H1 (cell line): ENCODE data around the gene CEP152. TPM values are rescaled to one million over a fixed set of nuclear protein-coding genes. Genes with fewer than 3 reads are reported as not detected.

Experiments
- CTCF ChIA-PET: fragments of 300-600 bp; sonication (Branson Sonifier 250); formaldehyde crosslinking; loops from one replicate; lab custom pipeline; 2021; ENCODE audit not compliant: partially characterized antibody; lab: Charles Lee
- POLR2A ChIA-PET: fragments of 300-600 bp; sonication (Branson Sonifier 250); formaldehyde crosslinking; loops from one replicate; lab custom pipeline; 2021; ENCODE audit warnings: inconsistent platforms; ENCODE audit not compliant: partially characterized antibody; lab: Charles Lee
- DNase-seq, 2 experiments: peaks; one replicate each; pipeline versions ENCODE4 v3.0.0 to v3.0.0-alpha.2; 2010 to 2022; ENCODE audit warnings: low spot score in 2 of 2, low read depth in 1 of 2, mixed read lengths in 1 of 2
- FAIRE-seq: peaks from 2 replicates; lab custom pipeline; 2011; peaks lifted over from hg19 to GRCh38; lab: Jason Lieb, UNC
- H2AFZ ChIP-seq: 2 replicates; pipeline ENCODE4 v1.8.1; 2012; ENCODE audit warnings: low read length, inconsistent platforms
- H2AK5ac ChIP-seq: 2 replicates; pipeline ENCODE4 v1.6.1; 2013; ENCODE audit warnings: low read depth, low read length
- H2BK120ac ChIP-seq: replicated peaks from 2 replicates; pipeline ENCODE3; 2013; ENCODE audit warnings: low read depth, low read length, inconsistent platforms
- H2BK12ac ChIP-seq: 2 replicates; pipeline ENCODE4 v1.6.1; 2013; ENCODE audit warnings: low read depth, low read length
- H2BK15ac ChIP-seq: 2 replicates; pipeline ENCODE4 v1.6.1; 2013; ENCODE audit warnings: low read length
- H2BK20ac ChIP-seq: 2 replicates; pipeline ENCODE4 v1.6.1; 2013; ENCODE audit warnings: low read length
- H2BK5ac ChIP-seq: 2 replicates; pipeline ENCODE4 v1.6.1; 2013; ENCODE audit warnings: low read depth, low read length
- H3K14ac ChIP-seq: 2 replicates; pipeline ENCODE4 v1.6.1; 2013; ENCODE audit warnings: inconsistent platforms; ENCODE audit not compliant: insufficient read length
- H3K18ac ChIP-seq: 2 replicates; pipeline ENCODE4 v1.6.1; 2013; ENCODE audit warnings: low read length; ENCODE audit errors: extremely low read depth
- H3K23ac ChIP-seq: 2 replicates; pipeline ENCODE4 v1.6.1; 2013; ENCODE audit warnings: inconsistent platforms; ENCODE audit not compliant: insufficient read length
- H3K23me2 ChIP-seq: 2 replicates; pipeline ENCODE4 v1.6.1; 2013; ENCODE audit warnings: low read depth, low read length
- H3K27ac ChIP-seq: 2 replicates; pipeline ENCODE4 v1.6.1; 2011; ENCODE audit warnings: low read depth, low read length, inconsistent platforms
- H3K27me3 ChIP-seq, 4 experiments: replicated peaks in 1 of 4; 1 replicate in 1 of 4; 2 replicates in 3 of 4; pipeline versions ENCODE4 v1.6.1 to v1.8.1; 2011 to 2013; ENCODE audit warnings: low read length in 3 of 4, mild to moderate bottlenecking in 3 of 4, inconsistent platforms in 2 of 4, mixed read lengths in 2 of 4, moderate library complexity in 1 of 4; ENCODE audit not compliant: control insufficient read depth in 3 of 4, insufficient read depth in 3 of 4; ENCODE audit errors: extremely low read depth in 1 of 4
- H3K36me3 ChIP-seq, 4 experiments: 2 replicates each; pipeline versions ENCODE4 v1.6.1 to v1.8.1; 2011 to 2013; ENCODE audit warnings: mild to moderate bottlenecking in 4 of 4, low read length in 3 of 4, moderate library complexity in 2 of 4, control low read depth in 1 of 4, inconsistent platforms in 1 of 4; ENCODE audit not compliant: insufficient read depth in 4 of 4, control insufficient read depth in 2 of 4
- H3K4ac ChIP-seq: replicated peaks from 2 replicates; pipeline ENCODE3; 2013; ENCODE audit warnings: low read length, low read depth, mixed read lengths, inconsistent platforms; ENCODE audit not compliant: insufficient read length
- H3K4me1 ChIP-seq, 4 experiments: replicated peaks in 1 of 4; 1 replicate in 1 of 4; 2 replicates in 3 of 4; pipeline versions ENCODE4 v1.6.1 to v1.8.1; 2011 to 2013; ENCODE audit warnings: low read length in 3 of 4, inconsistent platforms in 2 of 4, mixed read lengths in 1 of 4; ENCODE audit not compliant: insufficient read depth in 4 of 4, control insufficient read depth in 3 of 4
- H3K4me2 ChIP-seq, 2 experiments: 2 replicates each; pipeline versions ENCODE4 v1.6.1 to v1.8.1; 2011 to 2013; ENCODE audit warnings: low read depth in 2 of 2, low read length in 2 of 2, control low read depth in 1 of 2, inconsistent platforms in 1 of 2, mild to moderate bottlenecking in 1 of 2; ENCODE audit not compliant: insufficient read depth in 1 of 2
- H3K4me3 ChIP-seq, 4 experiments: fragments of 200-600, 300-600 bp in 1 of 4; sonication (generic), shearing (Covaris generic), sonication (Bioruptor Twin) in 1 of 4; 2 replicates each; pipeline versions ENCODE4 v1.5.1 to v1.8.1; 2011 to 2016; ENCODE audit warnings: low read length in 4 of 4, low read depth in 3 of 4, control low read depth in 2 of 4, inconsistent platforms in 2 of 4, mild to moderate bottlenecking in 2 of 4, mixed read lengths in 1 of 4, moderate library complexity in 1 of 4; ENCODE audit not compliant: insufficient read depth in 2 of 4; ENCODE audit errors: extremely low read depth in 1 of 4
- H3K56ac ChIP-seq: replicated peaks from 2 replicates; pipeline ENCODE3; 2013; ENCODE audit warnings: low read depth, mild to moderate bottlenecking, mixed read lengths, low read length, inconsistent platforms; ENCODE audit not compliant: insufficient read length
- H3K79me1 ChIP-seq: 2 replicates; pipeline ENCODE4 v1.6.1; 2013; ENCODE audit warnings: low read depth, low read length, control low read depth
- H3K79me2 ChIP-seq, 2 experiments: 2 replicates each; pipeline versions ENCODE4 v1.6.1 to v1.8.1; 2012 to 2013; ENCODE audit warnings: low read length in 2 of 2, mild to moderate bottlenecking in 2 of 2, inconsistent platforms in 1 of 2; ENCODE audit not compliant: insufficient read depth in 2 of 2, control insufficient read depth in 1 of 2
- H3K9ac ChIP-seq, 4 experiments: replicated peaks in 1 of 4; 1 replicate in 1 of 4; 2 replicates in 3 of 4; pipeline versions ENCODE4 v1.6.1 to v1.8.1; 2011 to 2013; ENCODE audit warnings: low read depth in 3 of 4, low read length in 3 of 4, control low read depth in 2 of 4, mild to moderate bottlenecking in 2 of 4, moderate library complexity in 2 of 4, inconsistent platforms in 1 of 4; ENCODE audit errors: extremely low read depth in 1 of 4
- H3K9me3 ChIP-seq, 2 experiments: 2 replicates each; pipeline versions ENCODE4 v1.6.1 to v1.8.1; 2012 to 2013; ENCODE audit warnings: mild to moderate bottlenecking in 2 of 2, moderate library complexity in 2 of 2, control low read depth in 1 of 2, inconsistent platforms in 1 of 2, low read depth in 1 of 2, low read length in 1 of 2, mixed read lengths in 1 of 2; ENCODE audit not compliant: insufficient read depth in 2 of 2
- H4K20me1 ChIP-seq, 2 experiments: replicated peaks in 1 of 2; 2 replicates each; pipeline versions ENCODE3 to v1.8.1; 2011 to 2013; ENCODE audit warnings: inconsistent platforms in 2 of 2, low read length in 2 of 2, mild to moderate bottlenecking in 1 of 2; ENCODE audit not compliant: insufficient read depth in 2 of 2, control insufficient read depth in 1 of 2
- H4K5ac ChIP-seq: 2 replicates; pipeline ENCODE4 v1.6.1; 2013; ENCODE audit warnings: low read length, low read depth, mixed read lengths, inconsistent platforms; ENCODE audit not compliant: insufficient read length
- H4K8ac ChIP-seq: 2 replicates; pipeline ENCODE4 v1.8.0; 2013; ENCODE audit warnings: mild to moderate bottlenecking, moderate library complexity, low read length, inconsistent platforms; ENCODE audit not compliant: insufficient read depth; ENCODE audit errors: extremely low read depth
- H4K91ac ChIP-seq: replicated peaks from 2 replicates; pipeline ENCODE3; 2013; ENCODE audit warnings: low read length, mixed read lengths, inconsistent platforms; ENCODE audit not compliant: insufficient read length
- CTBP2 ChIP-seq: IDR thresholded peaks from 2 replicates; pipeline ENCODE4 v1.7.0; 2011; ENCODE audit warnings: borderline replicate concordance, mild to moderate bottlenecking, moderate library complexity, mixed read lengths, low read length; ENCODE audit not compliant: insufficient read depth, insufficient read length
- NRF1 ChIP-seq: IDR thresholded peaks from 2 replicates; pipeline ENCODE4 v1.6.1; 2011; ENCODE audit warnings: mild to moderate bottlenecking, low read depth, low read length, improper control_type of control experiment
- PHF8 ChIP-seq: fragments of 200-600 bp; sonication (generic); conservative IDR thresholded peaks from 2 replicates; pipeline ENCODE4 v1.7.1; 2012; ENCODE audit warnings: low read depth, mild to moderate bottlenecking, inconsistent platforms, low read length, moderate library complexity
- RFX5 ChIP-seq: IDR thresholded peaks from 2 replicates; pipeline ENCODE4 v1.6.1; 2011; ENCODE audit warnings: low read depth, low read length, improper control_type of control experiment, borderline replicate concordance
- SAP30 ChIP-seq: fragments of 300-600 bp; sonication (generic); IDR thresholded peaks from 2 replicates; pipeline ENCODE4 v1.7.1; 2012; ENCODE audit warnings: low read length, moderate library complexity, mild to moderate bottlenecking, inconsistent platforms; ENCODE audit not compliant: insufficient read depth, insufficient replicate concordance
- TCF12 ChIP-seq: IDR thresholded peaks from 2 replicates; pipeline ENCODE4 v1.6.1; 2011; ENCODE audit warnings: low read depth, mild to moderate bottlenecking, low read length
- WGBS, 2 experiments: shearing (Covaris generic) in 1 of 2; methylation state at CpG; one replicate each; pipeline versions ENCODE4 v1.1.6 to v1.1.7; 2013 to 2015; ENCODE audit warnings: low lambda C conversion rate in 2 of 2, mixed read lengths in 2 of 2, inconsistent platforms in 1 of 2, low coverage in 1 of 2, missing lambda C conversion rate in 1 of 2; ENCODE audit not compliant: insufficient replicate concordance in 2 of 2, insufficient coverage in 1 of 2, insufficient read length in 1 of 2; ENCODE audit errors: extremely low coverage in 1 of 2, missing lambda C conversion rate in 1 of 2; 5-methylcytosine and 5-hydroxymethylcytosine counted together
- polyA plus RNA-seq, 7 experiments: library from polyadenylated mRNA; depleted of rRNA in 3 of 7; stranded (reverse) in 5 of 7; unstranded in 2 of 7; fragments of >200 nt in 5 of 7; fragments of 200-250 nt in 2 of 7; gene quantifications; 1 replicate in 5 of 7; 2 replicates in 1 of 7; 4 replicates in 1 of 7; pipeline versions ENCODE4 v1.2.1 to v1.2.3, GENCODE V29; 2011 to 2013; ENCODE audit warnings: missing spikeins in 2 of 7, mixed read lengths in 2 of 7
- total RNA-seq: library from RNA; stranded (reverse); fragmentation: NEBNext Ultra II Directional; extraction: Animal tissue kit (Norgen Biotek cat#: 25700); gene quantifications from 2 replicates; pipeline ENCODE4 v1.2.1, GENCODE V29; 2021

CEP152 gene
- total and polyA plus RNA-seq, 2 of the 8 experiments (the other 6 are each of a cell fraction or from before 2014, with no cell fraction given), result 1.4 to 16.2 TPM

- H2AFZ ChIP-seq, result no peak overlapping the region
- H3K79me1 ChIP-seq, result no peaks in the 10 kb centered on the region
- H3K9ac ChIP-seq, result no peak overlapping the region
- H3K56ac ChIP-seq, result no peak overlapping the region
- no peak overlapping the region for H2AK5ac ChIP-seq
- no peak overlapping the region for H3K14ac ChIP-seq
- 68% methylated on average over 6 of the region's 6 CpGs; no CpG with 5 or more reads in 1 of the 2 experiments for WGBS, 2 experiments
- no peak overlapping the region for H3K4me3 ChIP-seq
- H3K23ac ChIP-seq, result no peak overlapping the region
- no peaks in the 10 kb centered on the region for H3K27me3 ChIP-seq
- no peak overlapping the region for H2BK120ac ChIP-seq
- H3K23me2 ChIP-seq, result 0 out of 2 replicates have a peak, but pooled peaks cover 3% of the 10 kb centered on the region
- H4K8ac ChIP-seq, result no peak overlapping the region
- no peaks in the 10 kb centered on the region for H4K20me1 ChIP-seq
- H2BK15ac ChIP-seq, result no peak overlapping the region
- FAIRE-seq, result no peak
- no peak overlapping the region for H3K4me2 ChIP-seq
- no peak overlapping the region for H2BK5ac ChIP-seq
- H4K91ac ChIP-seq, result no peak overlapping the region
- POLR2A ChIA-PET, result no interaction called here
- no peak overlapping the region for H3K18ac ChIP-seq
- H3K79me2 ChIP-seq, result no peaks in the 10 kb centered on the region
- H2BK20ac ChIP-seq, result no peak overlapping the region
- H3K36me3 ChIP-seq, result no peaks in the 10 kb centered on the region
- H3K4ac ChIP-seq, result no peak overlapping the region
- no peak overlapping the region for H2BK12ac ChIP-seq
- no peak for DNase-seq
- H3K27ac ChIP-seq, result no peak overlapping the region
- CTCF ChIA-PET, result interaction anchor here (0.5 to 1.6 kb wide), 2 partner anchors 280 to 322 kb away, joined by 3 read pairs; no protein-coding TSS in a partner anchor
- H4K5ac ChIP-seq, result no peak overlapping the region
- no peaks in the 10 kb centered on the region for H3K9me3 ChIP-seq
- H3K4me1 ChIP-seq, result no peaks in the 10 kb centered on the region
- TF ChIP-seq TCF12 (no peak), PHF8 (no peak), SAP30 (no peak), RFX5 (no peak), CTBP2 (no peak), NRF1 (no peak)
Measured at GRCh38 chr15:48695827-48696573, 114.9 kb downstream of the CEP152 start.
